CD4-positive, alpha-beta T cell treated with Interleukin-12 subunit alpha and Interleukin-12 subunit beta, for 1 hour (primary cell): Measurements from ENCODE around the gene ST6GALNAC3.
"Not testable (repeated sequence)": the region's sequence is repeated elsewhere in the genome, so short reads cannot be mapped to it uniquely, and the experiment has no call there.

Experiments
- DNase-seq: peaks from one replicate; pipeline ENCODE4 v3.0.0-alpha.2; 2020

ST6GALNAC3 gene

GRCh38 chr1:76109901-76110560, 35.5 kb downstream of the ST6GALNAC3 start:
- no peak for DNase-seq

GRCh38 chr1:76110666-76111065, 36.1 kb downstream of the ST6GALNAC3 start:
- no peak for DNase-seq

GRCh38 chr1:76112321-76112720, 37.8 kb downstream of the ST6GALNAC3 start:
- DNase-seq: not testable (repeated sequence)

- DNase-seq: no peak
Observed at GRCh38 chr1:76113446-76113845, 38.9 kb downstream of the ST6GALNAC3 start.

GRCh38 chr1:76115171-76115570, 40.6 kb downstream of the ST6GALNAC3 start:
- DNase-seq: no peak

- no peak for DNase-seq
Observed at GRCh38 chr1:76121850-76122249, 47.3 kb downstream of the ST6GALNAC3 start.

- DNase-seq: no peak
Observed at GRCh38 chr1:76122271-76122670, 47.7 kb downstream of the ST6GALNAC3 start.

- DNase-seq: not testable (repeated sequence)
Observed at GRCh38 chr1:76123411-76124064, 49.0 kb downstream of the ST6GALNAC3 start.

- no peak for DNase-seq
Observed at GRCh38 chr1:76124196-76124595, 49.6 kb downstream of the ST6GALNAC3 start.

- DNase-seq: no peak
Observed at GRCh38 chr1:76125473-76126219, 51.1 kb downstream of the ST6GALNAC3 start.

- no peak for DNase-seq
Observed at GRCh38 chr1:76128096-76128495, 53.5 kb downstream of the ST6GALNAC3 start.

GRCh38 chr1:76129731-76130130, 55.2 kb downstream of the ST6GALNAC3 start:
- DNase-seq: no peak

- no peak for DNase-seq
Observed at GRCh38 chr1:76130992-76131391, 56.4 kb downstream of the ST6GALNAC3 start.

- DNase-seq: no peak
Observed at GRCh38 chr1:76133977-76134376, 59.4 kb downstream of the ST6GALNAC3 start.

GRCh38 chr1:76135835-76136234, 61.3 kb downstream of the ST6GALNAC3 start:
- no peak for DNase-seq

- DNase-seq: no peak
Observed at GRCh38 chr1:76136894-76137293, 62.3 kb downstream of the ST6GALNAC3 start.

- no peak for DNase-seq
Observed at GRCh38 chr1:76137746-76138145, 63.2 kb downstream of the ST6GALNAC3 start.

- no peak for DNase-seq
Observed at GRCh38 chr1:76138217-76138616, 63.7 kb downstream of the ST6GALNAC3 start.

GRCh38 chr1:76140227-76140626, 65.7 kb downstream of the ST6GALNAC3 start:
- no peak for DNase-seq

- DNase-seq: no peak
Observed at GRCh38 chr1:76141929-76142328, 67.4 kb downstream of the ST6GALNAC3 start.

GRCh38 chr1:76142771-76143540, 68.4 kb downstream of the ST6GALNAC3 start:
- DNase-seq: no peak

GRCh38 chr1:76144247-76144646, 69.7 kb downstream of the ST6GALNAC3 start:
- DNase-seq: no peak

- DNase-seq: no peak
Observed at GRCh38 chr1:76145332-76145731, 70.8 kb downstream of the ST6GALNAC3 start.
